Sigmoid colon (tissue), 7 donors: ENCODE measurements around the gene TNRC18. TPM values are rescaled to one million over a fixed set of nuclear protein-coding genes. Genes with fewer than 3 reads are reported as not detected.

Experiments used
- DNase-seq: peaks from one replicate; pipeline ENCODE4 v3.0.0-alpha.2; 2019
- H3K27ac ChIP-seq, 4 donors: fragments of 200-600 bp; sonication (generic); one replicate each; pipeline ENCODE4 v1.5.1; 2016 to 2019; ENCODE audit warnings: mild to moderate bottlenecking in 1 of 4
- H3K27me3 ChIP-seq, 3 donors: fragments of 200-600 bp; sonication (generic); one replicate each; pipeline ENCODE4 v1.5.1; 2019; ENCODE audit warnings: mild to moderate bottlenecking in 1 of 3
- H3K36me3 ChIP-seq, 4 donors: fragments of 200-600 bp; sonication (generic); one replicate each; pipeline ENCODE4 v1.5.1; 2016 to 2019
- H3K4me1 ChIP-seq, 4 donors: fragments of 200-600 bp; sonication (generic); one replicate each; pipeline ENCODE4 v1.5.1; 2017 to 2019
- H3K4me3 ChIP-seq, 4 donors: fragments of 200-600 bp; sonication (generic); one replicate each; pipeline ENCODE4 v1.5.1; 2017 to 2019; ENCODE audit warnings: mild to moderate bottlenecking in 2 of 4, moderate library complexity in 1 of 4
- H3K9me3 ChIP-seq, 4 donors: fragments of 200-600 bp in 3 of 4; sonication (generic) in 3 of 4; one replicate each; pipeline versions ENCODE4 v1.5.1 to v1.6.1; 2013 to 2019
- EP300 ChIP-seq, 4 donors: sonication (generic); formaldehyde crosslinking; IDR thresholded peaks; one replicate each; pipeline ENCODE4 v1.6.1; 2017; ENCODE audit warnings: antibody characterized with exemption in 4 of 4
- POLR2A ChIP-seq, 2 donors: fragments of 450-650 bp; IDR thresholded peaks; one replicate each; pipeline ENCODE4 v1.6.1; 2016; ENCODE audit warnings: antibody characterized with exemption in 2 of 2, mild to moderate bottlenecking in 2 of 2, moderate library complexity in 2 of 2
- POLR2AphosphoS5 ChIP-seq, 4 donors: sonication (generic); formaldehyde crosslinking; IDR thresholded peaks; one replicate each; pipeline ENCODE4 v1.6.1; 2017; ENCODE audit warnings: antibody characterized with exemption in 4 of 4
- WGBS, 2 donors: extraction: QIAGEN DNeasy Blood & Tissue Kit; methylation state at CpG; one replicate each; pipeline ENCODE4 v1.1.7; 2013; 5-methylcytosine and 5-hydroxymethylcytosine counted together
- intact Hi-C: fragments of 100-400 bp; cut with DNase I; formaldehyde crosslinking; loops from one replicate; pipeline ENCODE4 v1.15.1; 2023
- polyA plus RNA-seq, 3 donors: library from polyadenylated mRNA; stranded (reverse); fragments of 200-250 nt; gene quantifications; one replicate each; pipeline ENCODE4 v1.2.3, GENCODE V29; 2013
- total RNA-seq, 4 donors: library from RNA; depleted of rRNA; stranded (reverse); fragments of >200 nt; gene quantifications; one replicate each; pipeline ENCODE4 v1.1.0, GENCODE V29; 2016
- TF ChIP-seq, protein P1 (sequence below), 4 experiments: fragments of 450-650 bp in 3 of 4; fragments of 200-600 bp in 1 of 4; IDR thresholded peaks; one replicate each; pipeline ENCODE4 v1.5.1; 2016 to 2019; ENCODE audit warnings: antibody characterized with exemption in 4 of 4, mild to moderate bottlenecking in 3 of 4, moderate library complexity in 2 of 4
- donor health status: healthy with polysubstance abuse.
- donor health status: Bipolar disorder and iron deficiency.
- donor health status: healthy.

TNRC18 gene
- total and polyA plus RNA-seq, 7 donors = 12.6 to 187 (median 44.9) TPM

DNA sequence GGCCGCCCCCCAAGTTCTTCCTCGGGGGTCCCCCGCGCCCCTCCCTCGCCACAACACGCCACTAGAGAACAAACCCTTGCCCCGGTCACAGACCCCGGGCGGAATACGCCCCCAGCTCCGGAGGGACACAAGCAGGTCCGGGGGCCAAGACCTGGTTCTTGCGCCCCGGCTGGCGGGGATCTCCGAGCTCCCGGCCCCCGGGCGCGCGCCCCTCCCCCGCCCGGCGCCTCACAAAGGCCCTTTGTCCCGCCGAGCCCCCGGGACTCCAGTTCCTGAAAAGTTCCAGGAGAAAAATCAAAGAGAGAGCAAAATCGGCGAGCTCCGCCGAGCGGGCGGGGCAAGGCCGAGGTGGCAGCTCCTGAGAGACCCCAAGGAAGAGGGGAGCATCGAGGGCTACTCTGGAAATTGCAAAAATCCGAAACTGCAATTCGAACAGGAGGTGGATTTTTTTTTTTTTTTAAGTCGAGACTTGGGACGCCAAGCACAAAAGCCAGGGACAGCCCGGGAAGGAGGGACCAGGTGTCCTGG is 4.0 kb downstream of the TNRC18 start:
- intact Hi-C loops = loop anchor here (5.0 kb wide), 1 partner anchor 273 kb away; no protein-coding TSS in a partner anchor
- Histone ChIP-seq H3K4me3 (peak overlapping the region; percentile 84 to 96 (median 91)), H3K27ac (peak overlapping the region; percentile 97 to 100 (median 100)), H3K27me3 (no peaks in the 10 kb centered on the region), H3K9me3 (no peaks in the 10 kb centered on the region), H3K36me3 (no peaks in the 10 kb centered on the region), H3K4me1 (peaks cover 0 to 47% (median 30%) of the 10 kb centered on the region in 4 donors)
- 0 to 2% methylated on average over 40 of the region's 40 CpGs for WGBS, 2 donors
- TF ChIP-seq POLR2A (IDR thresholded peaks at IDR 0.05) = no peak
- TF ChIP-seq POLR2AphosphoS5 (IDR thresholded peaks at IDR 0.05) = no peak
- TF ChIP-seq, protein P1, sequence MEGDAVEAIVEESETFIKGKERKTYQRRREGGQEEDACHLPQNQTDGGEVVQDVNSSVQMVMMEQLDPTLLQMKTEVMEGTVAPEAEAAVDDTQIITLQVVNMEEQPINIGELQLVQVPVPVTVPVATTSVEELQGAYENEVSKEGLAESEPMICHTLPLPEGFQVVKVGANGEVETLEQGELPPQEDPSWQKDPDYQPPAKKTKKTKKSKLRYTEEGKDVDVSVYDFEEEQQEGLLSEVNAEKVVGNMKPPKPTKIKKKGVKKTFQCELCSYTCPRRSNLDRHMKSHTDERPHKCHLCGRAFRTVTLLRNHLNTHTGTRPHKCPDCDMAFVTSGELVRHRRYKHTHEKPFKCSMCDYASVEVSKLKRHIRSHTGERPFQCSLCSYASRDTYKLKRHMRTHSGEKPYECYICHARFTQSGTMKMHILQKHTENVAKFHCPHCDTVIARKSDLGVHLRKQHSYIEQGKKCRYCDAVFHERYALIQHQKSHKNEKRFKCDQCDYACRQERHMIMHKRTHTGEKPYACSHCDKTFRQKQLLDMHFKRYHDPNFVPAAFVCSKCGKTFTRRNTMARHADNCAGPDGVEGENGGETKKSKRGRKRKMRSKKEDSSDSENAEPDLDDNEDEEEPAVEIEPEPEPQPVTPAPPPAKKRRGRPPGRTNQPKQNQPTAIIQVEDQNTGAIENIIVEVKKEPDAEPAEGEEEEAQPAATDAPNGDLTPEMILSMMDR (IDR thresholded peaks at IDR 0.05) = no peak
- TF ChIP-seq EP300 (IDR thresholded peaks at IDR 0.05) = no peak
- no peak for DNase-seq

DNA sequence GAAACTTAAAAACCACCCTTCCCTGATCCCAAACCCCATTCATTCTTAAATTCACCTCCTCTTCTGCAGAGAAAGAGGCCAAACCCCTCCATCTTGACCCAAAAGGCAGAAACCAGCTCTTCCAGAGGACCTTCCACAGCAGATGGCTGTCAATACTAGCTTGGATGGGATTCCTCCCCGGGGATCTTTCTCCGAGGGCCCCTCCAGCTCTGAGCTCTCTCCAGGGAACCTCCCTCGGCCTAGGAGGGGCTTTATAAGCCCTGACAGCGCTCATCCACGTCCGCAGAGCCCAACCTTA is 5.4 kb downstream of the TNRC18 start:
- TF ChIP-seq EP300 (IDR thresholded peaks at IDR 0.05) (no peak), POLR2AphosphoS5 (IDR thresholded peaks at IDR 0.05) (no peak), POLR2A (IDR thresholded peaks at IDR 0.05) (no peak)
- TF ChIP-seq, protein P1 (IDR thresholded peaks at IDR 0.05) = no peak
- Histone ChIP-seq H3K27ac (peak overlapping the region; percentile 97 to 100 (median 100)), H3K4me1 (peaks cover 0 to 55% (median 36%) of the 10 kb centered on the region in 4 donors), H3K9me3 (no peaks in the 10 kb centered on the region), H3K27me3 (no peaks in the 10 kb centered on the region), H3K4me3 (peak overlapping the region; percentile 84 to 96 (median 91)), H3K36me3 (no peaks in the 10 kb centered on the region)
- WGBS, 2 donors = 4 to 15% methylated on average over 6 of the region's 6 CpGs
- intact Hi-C loops = no loop called here
- no peak for DNase-seq

DNA sequence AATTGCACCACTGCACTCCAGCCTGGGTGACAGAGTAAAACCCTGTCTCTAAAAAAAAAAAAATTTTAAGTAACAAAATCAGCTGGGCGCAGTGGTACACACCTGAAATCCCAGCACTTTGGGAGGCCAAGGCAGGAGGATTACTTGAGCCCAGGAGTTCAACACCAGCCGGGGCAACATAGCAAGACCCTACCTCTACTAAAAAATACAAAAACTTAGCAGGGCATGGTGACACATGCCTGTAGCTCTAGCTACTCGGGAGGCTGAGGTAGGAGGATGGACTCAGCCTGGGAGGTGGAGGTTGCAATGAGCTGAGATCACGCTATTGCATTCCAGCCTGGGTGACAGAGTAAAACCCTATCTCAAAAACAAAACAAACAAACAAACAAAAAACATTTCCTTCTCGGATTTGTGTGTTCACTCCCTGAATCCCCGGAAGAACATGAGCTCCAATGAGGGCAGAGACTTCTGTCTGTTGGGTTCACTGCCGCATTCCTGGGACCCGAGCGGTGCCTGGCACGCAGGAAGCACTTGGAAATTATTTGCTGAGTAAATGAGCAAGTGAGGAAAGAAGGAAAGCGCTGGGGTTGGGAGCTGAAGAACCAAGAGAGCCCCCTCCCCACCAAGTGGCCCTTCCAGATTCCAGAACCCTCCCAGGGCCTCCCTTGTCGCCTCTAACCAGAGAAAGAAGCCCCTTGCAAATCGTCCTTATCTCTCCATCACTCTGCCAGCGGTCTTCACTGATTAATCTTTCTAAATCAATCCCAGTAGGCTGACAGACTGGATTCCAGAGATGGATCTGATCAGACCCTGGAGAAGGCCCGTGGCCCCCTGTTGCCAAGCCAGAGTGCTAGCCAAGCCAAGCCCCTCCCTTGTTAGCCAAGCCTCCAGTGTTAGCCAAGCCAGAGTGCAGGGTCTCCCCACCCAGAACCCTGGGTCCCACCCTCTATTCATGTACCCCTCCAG is 6.2 kb downstream of the TNRC18 start:
- H3K27ac ChIP-seq = peak overlapping the region; percentile 97 to 100 (median 100)
- no peaks in the 10 kb centered on the region for H3K9me3 ChIP-seq
- H3K27me3 ChIP-seq = no peaks in the 10 kb centered on the region
- peaks cover 0 to 63% (median 43%) of the 10 kb centered on the region in 4 donors for H3K4me1 ChIP-seq
- H3K36me3 ChIP-seq = no peaks in the 10 kb centered on the region
- H3K4me3 ChIP-seq = peak overlapping the region in 1 of 4 donors; percentile 93
- no peak for DNase-seq
- intact Hi-C loops = no loop called here
- TF ChIP-seq POLR2A (IDR thresholded peaks at IDR 0.05) = no peak
- 42 to 60% methylated on average over 15 of the region's 15 CpGs for WGBS, 2 donors

DNA sequence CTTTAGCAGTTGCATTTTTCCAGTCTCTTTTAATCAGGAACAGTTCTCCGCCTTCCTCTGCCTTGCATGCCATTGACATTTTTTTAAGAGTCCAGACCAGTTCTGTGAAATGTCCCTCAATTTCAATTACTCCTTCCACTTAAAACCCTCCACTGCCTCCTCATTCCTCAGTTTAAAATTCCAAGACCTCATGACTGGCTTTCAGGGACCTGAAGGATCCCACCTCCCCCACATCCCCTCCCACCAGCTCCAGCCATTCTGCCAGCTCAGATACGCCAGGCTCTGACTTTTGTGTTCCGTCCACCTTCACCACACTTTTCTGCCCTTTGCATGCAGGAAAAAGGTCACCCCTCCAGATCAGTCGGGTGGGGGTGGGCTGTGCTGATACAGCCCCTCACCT is 8.7 kb downstream of the TNRC18 start:
- H3K4me1 ChIP-seq = peaks cover 0 to 67% (median 47%) of the 10 kb centered on the region in 4 donors

DNA sequence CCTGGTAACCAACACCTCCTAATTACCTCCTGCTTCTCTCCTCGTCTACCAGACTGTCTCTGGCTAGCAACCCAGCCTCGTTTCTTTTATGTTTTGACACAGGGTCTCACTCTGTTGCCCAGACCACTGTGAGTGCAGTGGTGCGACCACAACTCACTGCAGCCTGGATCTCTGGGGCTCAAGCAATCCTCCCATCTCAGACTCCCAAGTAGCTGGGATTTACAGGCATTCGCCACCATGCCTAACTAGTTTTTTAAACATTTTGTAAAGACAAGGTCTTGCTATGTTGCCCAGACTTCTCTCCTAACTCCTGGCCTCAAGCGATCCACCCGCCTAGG is 10.2 kb downstream of the TNRC18 start:
- TF ChIP-seq POLR2AphosphoS5 (IDR thresholded peaks at IDR 0.05) = no peak
- no peaks in the 10 kb centered on the region for H3K9me3 ChIP-seq
- intact Hi-C loops = no loop called here

More for the DNA sequence above, 8.7 kb downstream of the TNRC18 start:
- intact Hi-C loops = loop anchor here (2.0 kb wide), 1 partner anchor 18 kb away; no protein-coding TSS in a partner anchor
- peak overlapping the region; percentile 97 to 100 (median 100) for H3K27ac ChIP-seq
- no peak overlapping the region for H3K4me3 ChIP-seq
- 84 to 92% methylated on average over 4 of the region's 4 CpGs for WGBS, 2 donors
- H3K36me3 ChIP-seq = no peaks in the 10 kb centered on the region
- H3K27me3 ChIP-seq = no peaks in the 10 kb centered on the region
- peak in 1 of 4 donors; percentile 5 for TF ChIP-seq POLR2AphosphoS5 (IDR thresholded peaks at IDR 0.05)
- no peak for TF ChIP-seq POLR2A (IDR thresholded peaks at IDR 0.05)
- H3K9me3 ChIP-seq = no peaks in the 10 kb centered on the region
- no peak for DNase-seq

DNA sequence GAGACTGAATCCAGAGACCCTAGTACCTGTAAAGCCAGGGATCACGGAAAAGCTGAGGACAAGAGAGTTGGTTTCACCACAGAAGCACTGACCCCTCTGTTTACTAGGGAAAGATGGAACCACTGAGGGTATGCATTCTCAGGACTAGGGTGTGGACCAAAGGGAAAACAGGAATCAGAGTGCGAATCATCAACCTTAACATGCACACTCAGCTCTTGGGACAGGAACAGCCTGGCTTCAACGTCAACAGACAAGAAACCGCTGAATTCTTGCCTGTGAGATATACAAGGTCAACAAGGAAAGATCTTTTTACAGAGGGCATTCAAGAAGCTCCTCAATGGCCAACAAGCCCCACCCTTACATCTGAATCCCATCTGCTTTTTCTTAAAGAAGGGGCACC is 14.9 kb downstream of the TNRC18 start:
- Histone ChIP-seq H3K4me3 (no peak overlapping the region), H3K4me1 (peaks cover 0 to 65% (median 58%) of the 10 kb centered on the region in 4 donors), H3K9me3 (no peaks in the 10 kb centered on the region), H3K27me3 (no peaks in the 10 kb centered on the region), H3K27ac (peak overlapping the region; percentile 50 to 100 (median 62)), H3K36me3 (peaks cover 0 to 13% (median 4%) of the 10 kb centered on the region in 4 donors)
- TF ChIP-seq EP300 (IDR thresholded peaks at IDR 0.05) (no peak), POLR2AphosphoS5 (IDR thresholded peaks at IDR 0.05) (no peak), POLR2A (IDR thresholded peaks at IDR 0.05) (no peak)
- TF ChIP-seq, protein P1 (IDR thresholded peaks at IDR 0.05) = no peak
- intact Hi-C loops = no loop called here
- 55 to 78% methylated on average over 4 of the region's 4 CpGs for WGBS, 2 donors
- no peak for DNase-seq

More for the DNA sequence above, 10.2 kb downstream of the TNRC18 start:
- 61 to 69% methylated on average over 6 of the region's 6 CpGs for WGBS, 2 donors
- H3K4me1 ChIP-seq = peaks cover 0 to 62% (median 48%) of the 10 kb centered on the region in 4 donors
- H3K4me3 ChIP-seq = no peak overlapping the region
- no peaks in the 10 kb centered on the region for H3K27me3 ChIP-seq
- no peaks in the 10 kb centered on the region for H3K36me3 ChIP-seq
- DNase-seq = no peak
- H3K27ac ChIP-seq = peak overlapping the region; percentile 64 to 100 (median 98)
